BJ (cell line): ENCODE data around the gene RBM25. TPM values are rescaled to one million over a fixed set of nuclear protein-coding genes. Genes with fewer than 3 reads are reported as not detected.
"Not testable (repeated sequence)": the region's sequence is repeated elsewhere in the genome, so short reads cannot be mapped to it uniquely, and the experiment has no call there.

ENCODE experiments used
- CTCF ChIA-PET: fragments of 350-600 bp; formaldehyde crosslinking; extraction: SDS; loops from one replicate; lab custom pipeline; 2021; ENCODE audit warnings: antibody characterized with exemption, inconsistent platforms; lab: Yijun Ruan, JAX
- POLR2A ChIA-PET: fragments of 300-600 bp; sonication (Branson Sonifier 250); formaldehyde crosslinking; extraction: SDS; loops from one replicate; lab custom pipeline; 2021; ENCODE audit warnings: antibody characterized with exemption; lab: Charles Lee
- DNase-seq: peaks from one replicate; pipeline ENCODE4 v3.0.0-alpha.2; 2011; ENCODE audit warnings: low read depth
- H3K27me3 ChIP-seq: 2 replicates; pipeline ENCODE4 v1.6.0; 2011; ENCODE audit warnings: low read length; ENCODE audit not compliant: control insufficient read depth, insufficient read depth
- H3K36me3 ChIP-seq: 2 replicates; pipeline ENCODE4 v1.5.1; 2011; ENCODE audit warnings: low read length; ENCODE audit not compliant: control insufficient read depth, insufficient read depth
- H3K4me3 ChIP-seq: 2 replicates; pipeline ENCODE4 v1.5.1; 2011; ENCODE audit warnings: low read depth, mild to moderate bottlenecking, control low read depth, low read length
- polyA plus RNA-seq: library from polyadenylated mRNA; depleted of rRNA; stranded (reverse); fragments of >200 nt; gene quantifications from 2 replicates; pipeline ENCODE4 v1.2.3, GENCODE V29; 2011
- TF ChIP-seq, protein P1 (sequence below): IDR thresholded peaks from 2 replicates; pipeline ENCODE4 v1.5.1; 2011; ENCODE audit warnings: low read depth, mild to moderate bottlenecking, control low read depth, inconsistent platforms, low read length, moderate library complexity; ENCODE audit not compliant: insufficient read depth

RBM25 gene
- polyA plus RNA-seq, 1 experiment = 21.9 TPM

DNA sequence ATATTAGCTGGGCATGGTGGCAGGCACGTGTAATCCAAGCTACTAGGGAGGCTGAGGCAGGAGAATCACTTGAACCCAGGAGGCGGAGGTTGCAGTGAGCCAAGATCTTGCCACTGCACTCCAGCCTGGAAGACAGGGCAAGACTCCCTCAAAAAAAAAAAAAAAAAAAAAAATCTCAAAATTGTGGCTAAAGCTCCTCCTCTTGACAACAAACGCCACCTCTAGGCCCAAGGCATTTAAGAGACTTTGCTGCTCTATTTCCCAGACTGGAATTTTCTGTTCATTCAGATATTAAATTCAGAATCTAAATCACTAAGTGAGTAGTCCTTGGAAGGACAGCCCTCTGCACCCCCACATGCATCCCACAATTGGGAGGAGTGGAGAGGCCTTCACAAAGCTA, 32.8 kb upstream of the RBM25 start:
- Histone ChIP-seq H3K36me3 (peaks cover 6% of the 10 kb centered on the region), H3K27me3 (no peaks in the 10 kb centered on the region), H3K4me3 (peak overlapping the region; percentile 84)
- TF ChIP-seq, protein P1, sequence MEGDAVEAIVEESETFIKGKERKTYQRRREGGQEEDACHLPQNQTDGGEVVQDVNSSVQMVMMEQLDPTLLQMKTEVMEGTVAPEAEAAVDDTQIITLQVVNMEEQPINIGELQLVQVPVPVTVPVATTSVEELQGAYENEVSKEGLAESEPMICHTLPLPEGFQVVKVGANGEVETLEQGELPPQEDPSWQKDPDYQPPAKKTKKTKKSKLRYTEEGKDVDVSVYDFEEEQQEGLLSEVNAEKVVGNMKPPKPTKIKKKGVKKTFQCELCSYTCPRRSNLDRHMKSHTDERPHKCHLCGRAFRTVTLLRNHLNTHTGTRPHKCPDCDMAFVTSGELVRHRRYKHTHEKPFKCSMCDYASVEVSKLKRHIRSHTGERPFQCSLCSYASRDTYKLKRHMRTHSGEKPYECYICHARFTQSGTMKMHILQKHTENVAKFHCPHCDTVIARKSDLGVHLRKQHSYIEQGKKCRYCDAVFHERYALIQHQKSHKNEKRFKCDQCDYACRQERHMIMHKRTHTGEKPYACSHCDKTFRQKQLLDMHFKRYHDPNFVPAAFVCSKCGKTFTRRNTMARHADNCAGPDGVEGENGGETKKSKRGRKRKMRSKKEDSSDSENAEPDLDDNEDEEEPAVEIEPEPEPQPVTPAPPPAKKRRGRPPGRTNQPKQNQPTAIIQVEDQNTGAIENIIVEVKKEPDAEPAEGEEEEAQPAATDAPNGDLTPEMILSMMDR = no peak
- CTCF ChIA-PET = interaction anchor here (0.7 to 0.8 kb wide), 2 partner anchors 57 to 512 kb away, joined by 3 read pairs; no protein-coding TSS in a partner anchor
- DNase-seq = no peak
- POLR2A ChIA-PET = interaction anchor here (0.6 to 0.7 kb wide), 2 partner anchors 12 to 493 kb away, joined by 3 to 5 read pairs; no protein-coding TSS in a partner anchor

DNA sequence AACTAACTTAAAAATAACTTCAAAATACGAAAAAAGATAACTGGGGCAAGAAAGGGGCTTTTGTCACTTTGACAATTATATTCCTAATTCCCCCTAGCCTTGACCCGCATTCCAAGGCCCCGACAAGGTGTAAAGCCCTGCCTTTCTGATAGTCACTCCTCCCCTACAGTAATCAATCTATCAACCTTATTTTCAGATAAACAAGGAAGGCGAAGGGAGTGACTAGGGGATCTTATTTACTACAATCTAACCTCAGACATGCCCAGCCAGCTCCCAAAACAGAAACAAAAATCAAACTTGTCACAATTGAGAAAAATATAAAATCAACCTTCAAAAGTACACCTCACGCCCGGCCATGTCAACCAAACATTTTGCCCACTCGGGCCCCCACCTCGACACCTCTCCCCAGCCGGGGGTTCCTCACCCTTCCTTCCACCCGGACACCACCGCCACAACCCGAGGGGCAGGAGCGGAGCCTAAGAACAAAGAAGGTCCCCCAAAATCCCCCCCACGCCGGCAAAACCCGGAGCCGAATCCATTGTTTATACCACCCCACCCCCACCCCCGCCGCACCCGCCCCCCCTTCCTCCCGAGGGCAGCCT, 32.0 kb upstream of the RBM25 start:
- TF ChIP-seq, protein P1 = no peak
- POLR2A ChIA-PET = interaction anchor here (0.7 to 0.9 kb wide), 2 partner anchors 23 to 32 kb away, joined by 3 to 5 read pairs; partner anchors contain the start of gene RBM25
- CTCF ChIA-PET = interaction anchor here (0.5 to 1.4 kb wide), 3 partner anchors 77 to 514 kb away, joined by 3 read pairs; no protein-coding TSS in a partner anchor
- Histone ChIP-seq H3K4me3 (peak overlapping the region; percentile 84), H3K27me3 (no peaks in the 10 kb centered on the region), H3K36me3 (peaks cover 6% of the 10 kb centered on the region)
- DNase-seq = no peak

DNA sequence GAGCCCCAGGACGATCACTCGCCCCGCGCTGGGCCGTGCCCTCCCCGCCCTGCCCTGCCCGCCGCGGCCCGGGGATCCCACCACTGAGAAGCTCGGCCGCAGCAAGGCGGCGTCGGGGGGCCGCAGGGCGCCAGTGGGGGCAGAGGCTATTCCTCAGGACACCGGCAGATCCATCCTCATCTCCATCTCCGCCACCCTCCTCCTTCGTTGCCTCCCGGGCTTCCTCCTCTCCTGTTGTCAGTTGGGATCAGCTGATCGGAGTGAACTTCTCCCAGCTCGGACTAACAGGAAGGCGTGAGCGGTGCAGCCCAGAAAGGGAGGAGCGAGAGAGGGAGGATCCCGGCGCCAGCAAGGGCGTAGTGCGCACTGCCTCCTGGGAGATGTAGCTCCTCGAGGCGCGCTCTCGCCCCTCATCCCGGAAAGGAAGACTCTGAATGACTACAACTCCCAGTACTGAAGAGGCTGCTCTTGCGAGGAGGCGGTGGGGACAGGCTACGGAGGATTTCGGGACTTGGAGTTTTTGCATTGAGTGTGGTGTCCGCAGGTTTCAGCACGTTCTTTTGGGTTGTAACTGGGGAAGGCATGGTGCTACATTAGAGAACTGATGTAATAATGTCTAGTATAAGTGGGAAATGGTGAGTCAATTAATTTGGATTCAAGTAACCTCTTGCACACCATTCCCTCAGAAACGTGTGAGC, 31.3 kb upstream of the RBM25 start, which contains the start of gene ZFYVE1:
Gene ZFYVE1, minus strand, starts transcription at position 262 of the 698 bp plus-strand sequence. CDS start 2,598 bp downstream, outside the sequence.
- TF ChIP-seq, protein P1 = no peak
- Histone ChIP-seq H3K4me3 (peak within 1 kb of the TSS; percentile 84), H3K36me3 (peaks cover 6% of the 10 kb centered on the region), H3K27me3 (no peaks in the 10 kb centered on the region)
- DNase-seq = peak; percentile 98
- ChIA-PET CTCF (interaction anchor here (0.5 to 1.4 kb wide), 3 partner anchors 78 to 515 kb away, joined by 3 read pairs; no protein-coding TSS in a partner anchor), POLR2A (interaction anchor here (0.6 to 0.9 kb wide), 3 partner anchors 22 to 43 kb away, joined by 3 to 5 read pairs (median 4); partner anchors contain the start of gene RBM25)

DNA sequence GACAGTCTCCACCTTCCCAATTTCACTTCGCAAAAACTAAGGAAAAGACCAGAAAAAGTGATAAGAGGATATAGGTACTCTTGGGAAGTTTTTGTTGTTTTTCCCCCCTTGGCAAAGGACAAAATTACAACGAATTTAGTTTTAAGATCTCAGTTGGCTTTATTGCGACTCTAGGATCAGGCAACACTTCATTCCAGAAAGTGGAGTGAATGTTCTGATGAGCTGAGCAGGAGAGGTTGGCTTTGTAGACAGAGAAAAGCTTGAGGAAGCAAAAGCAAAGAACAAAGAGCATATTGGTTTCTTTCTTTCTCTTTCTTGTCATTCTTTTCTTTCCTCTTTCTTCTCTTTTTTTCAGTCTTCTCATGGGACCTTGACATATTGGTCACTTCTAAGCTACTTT, 30.8 kb upstream of the RBM25 start:
- Histone ChIP-seq H3K36me3 (peaks cover 6% of the 10 kb centered on the region), H3K4me3 (peak overlapping the region; percentile 39), H3K27me3 (no peaks in the 10 kb centered on the region)
- ChIA-PET CTCF (interaction anchor here (0.9 to 1.4 kb wide), 2 partner anchors 78 to 515 kb away, joined by 3 read pairs; no protein-coding TSS in a partner anchor), POLR2A (interaction anchor here (0.6 to 0.9 kb wide), 2 partner anchors 31 to 42 kb away, joined by 3 to 4 read pairs; partner anchors contain the start of gene RBM25)
- TF ChIP-seq, protein P1 = no peak
- DNase-seq = no peak

DNA sequence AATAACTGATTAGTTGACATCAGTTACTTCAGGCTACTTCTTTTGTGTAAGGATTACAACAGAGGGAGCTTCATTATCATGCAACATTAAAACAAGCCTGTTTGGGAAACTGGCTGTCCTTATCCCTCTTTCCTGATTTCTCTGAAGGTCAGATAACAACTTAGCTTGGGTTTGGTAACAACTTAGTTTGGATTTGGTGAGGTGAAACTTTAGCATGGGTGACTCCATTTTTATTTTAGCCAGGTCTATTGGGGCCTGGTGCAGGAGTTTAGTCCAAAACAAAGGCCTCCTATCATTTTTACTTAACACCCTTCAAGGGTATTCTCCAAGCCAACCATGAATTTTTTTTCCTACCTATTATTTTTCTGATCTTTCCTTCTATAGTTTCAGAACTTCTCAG, 30.4 kb upstream of the RBM25 start:
- no peak for DNase-seq
- TF ChIP-seq, protein P1 = no peak
- CTCF ChIA-PET = no interaction called here
- POLR2A ChIA-PET = no interaction called here
- peaks cover 6% of the 10 kb centered on the region for H3K36me3 ChIP-seq
- H3K27me3 ChIP-seq = no peaks in the 10 kb centered on the region
- no peak overlapping the region for H3K4me3 ChIP-seq

DNA sequence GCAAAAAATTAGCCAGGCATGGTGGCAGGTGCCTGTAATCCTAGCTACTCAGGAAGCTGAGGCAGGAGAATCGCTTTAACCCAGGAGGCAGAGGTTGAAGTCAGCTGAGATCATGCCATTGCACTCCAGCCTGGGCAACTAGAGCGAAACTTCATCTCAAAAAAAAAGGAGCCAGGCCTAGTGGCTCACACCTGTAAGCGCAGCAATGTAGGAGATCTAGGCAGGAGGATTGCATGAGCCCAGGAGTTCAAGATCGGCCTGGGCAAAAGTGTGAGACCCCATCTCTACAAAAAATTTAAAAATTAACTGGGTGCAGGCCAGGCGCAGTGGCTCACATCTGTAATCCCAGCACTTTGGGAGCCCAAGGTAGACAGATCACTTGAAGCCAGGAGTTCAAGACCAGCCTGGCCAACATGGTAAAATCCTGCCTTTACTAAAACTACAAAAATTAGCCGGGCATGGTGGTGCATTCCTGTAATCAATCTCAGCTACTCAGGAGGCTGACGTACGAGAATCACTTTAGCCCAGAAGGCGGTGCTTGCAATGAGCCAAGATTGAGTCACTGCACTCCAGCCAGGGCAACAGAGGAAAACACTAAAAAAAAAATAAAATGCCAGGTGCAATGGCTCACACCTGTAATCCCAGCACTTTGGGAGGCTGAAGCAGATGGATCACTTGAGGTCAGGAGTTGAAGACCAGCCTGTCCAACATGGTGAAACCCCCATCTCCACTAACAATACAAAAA, 21.5 kb upstream of the RBM25 start:
- DNase-seq, CTCF ChIA-PET, H3K27me3 ChIP-seq, H3K36me3 ChIP-seq, H3K4me3 ChIP-seq, POLR2A ChIA-PET: not testable (repeated sequence)
